Measurements from ENCODE around the gene HRH4. TPM values are rescaled to one million over a fixed set of nuclear protein-coding genes. Genes with fewer than 3 reads are reported as not detected.

Gene HRH4
- total RNA-seq, 1 donor from 2014 or later: 0.12 TPM

GRCh38 chr18:24462838-24463775 is 2.7 kb downstream of the HRH4 start:
- no peak for DNase-seq (ENCODE audit: low read depth)
- TF ChIP-seq CTCF (conservative IDR thresholded peaks at IDR 0.05; ENCODE audit: low read depth, low read length): no peak
- no peak overlapping the region for H3K4me3 ChIP-seq (ENCODE audit: low read depth, low read length)

- DNase-seq (ENCODE audit: low read depth): no peak
- TF ChIP-seq CTCF (conservative IDR thresholded peaks at IDR 0.05; ENCODE audit: low read depth, low read length): no peak
- no peak overlapping the region for H3K4me3 ChIP-seq (ENCODE audit: low read depth, low read length)
Measured at GRCh38 chr18:24465486-24465885, 5.0 kb downstream of the HRH4 start.

- H3K4me3 ChIP-seq (ENCODE audit: low read depth, low read length): no peak overlapping the region
- DNase-seq (ENCODE audit: low read depth): no peak
- no peak for TF ChIP-seq CTCF (conservative IDR thresholded peaks at IDR 0.05; ENCODE audit: low read depth, low read length)
Measured at GRCh38 chr18:24466771-24467170, 6.3 kb downstream of the HRH4 start.

GRCh38 chr18:24470022-24470618 is 9.7 kb downstream of the HRH4 start:
- no peak for TF ChIP-seq CTCF (conservative IDR thresholded peaks at IDR 0.05; ENCODE audit: low read depth, low read length)
- no peak for DNase-seq (ENCODE audit: low read depth)
- H3K4me3 ChIP-seq (ENCODE audit: low read depth, low read length): no peak overlapping the region

GRCh38 chr18:24470805-24471204 is 10.4 kb downstream of the HRH4 start:
- no peak overlapping the region for H3K4me3 ChIP-seq (ENCODE audit: low read depth, low read length)
- TF ChIP-seq CTCF (conservative IDR thresholded peaks at IDR 0.05; ENCODE audit: low read depth, low read length): no peak
- no peak for DNase-seq (ENCODE audit: low read depth)

- DNase-seq (ENCODE audit: low read depth): no peak
- no peak overlapping the region for H3K4me3 ChIP-seq (ENCODE audit: low read depth, low read length)
- no peak for TF ChIP-seq CTCF (conservative IDR thresholded peaks at IDR 0.05; ENCODE audit: low read depth, low read length)
Measured at GRCh38 chr18:24472591-24472990, 12.2 kb downstream of the HRH4 start.
